Peyer's patch (tissue), 4 donors: ENCODE data around the gene IFT57.
"Not testable (repeated sequence)": the region's sequence is repeated elsewhere in the genome, so short reads cannot be mapped to it uniquely, and the experiment has no call there.

ENCODE experiments used
- CTCF ChIP-seq, 6 experiments: fragments of 450-650 bp in 4 of 6; fragments of 200-600 bp in 2 of 6; sonication (generic) in 1 of 6; IDR thresholded peaks; one replicate each; pipeline ENCODE4 v1.5.1; 2017 to 2019; ENCODE audit warnings: antibody characterized with exemption in 6 of 6, mild to moderate bottlenecking in 3 of 6, moderate library complexity in 1 of 6
- POLR2A ChIP-seq, 2 donors: fragments of 450-650 bp; IDR thresholded peaks; one replicate each; pipeline ENCODE4 v1.5.1; 2017; ENCODE audit warnings: antibody characterized with exemption in 2 of 2, mild to moderate bottlenecking in 2 of 2, moderate library complexity in 2 of 2

- TF ChIP-seq CTCF, POLR2A (IDR thresholded peaks at IDR 0.05): not testable (repeated sequence)
These were observed 42.5 kb upstream of the IFT57 start for GRCh38 chr3:108264534-108265298.
